NCI-H1105 (cell line): ENCODE results near the gene FEM1C.

Experiments
- DNase-seq: peaks from one replicate; lab custom pipeline; 2025; lab: John Stamatoyannopoulos, UW

FEM1C gene

GRCh38 chr5:115475788-115476187, 68.8 kb downstream of the FEM1C start:
- DNase-seq: no peak

- DNase-seq: no peak
Observed at GRCh38 chr5:115472271-115473025, 72.1 kb downstream of the FEM1C start.

GRCh38 chr5:115471345-115472063, 73.1 kb downstream of the FEM1C start:
- DNase-seq: no peak

GRCh38 chr5:115470921-115471320, 73.7 kb downstream of the FEM1C start:
- DNase-seq: no peak
